IMR-90 (cell line): ENCODE results near the gene CMBL. TPM values are rescaled to one million over a fixed set of nuclear protein-coding genes. Genes with fewer than 3 reads are reported as not detected.

Experiments used
- ATAC-seq: fragments of 200-7000 bp; cut with Tn5 transposase; 2 replicates; pipeline ENCODE4 v1.9.1; 2020; ENCODE audit warnings: low read depth, mild to moderate bottlenecking, moderate library complexity
- BruUV-seq: library from RNA; stranded (reverse); fragments of 400-500 nt; replicated peaks from 2 replicates; lab custom pipeline; 2021; lab: Mats Ljungman, UMichigan
- CTCF ChIA-PET: fragments of 300-600 bp; formaldehyde crosslinking; extraction: SDS; loops from one replicate; lab custom pipeline; 2021; ENCODE audit warnings: antibody characterized with exemption; lab: Yijun Ruan, JAX
- POLR2A ChIA-PET: fragments of 300-600 bp; sonication (Branson Sonifier 250); formaldehyde crosslinking; loops from one replicate; lab custom pipeline; 2022; ENCODE audit warnings: antibody characterized with exemption; ENCODE audit not compliant: unreplicated experiment; lab: Charles Lee
- DNase-seq: peaks from one replicate; pipeline ENCODE4 v3.0.0; 2013
- H2AFZ ChIP-seq: replicated peaks from 2 replicates; pipeline ENCODE3; 2013; ENCODE audit warnings: low read length, mild to moderate bottlenecking; ENCODE audit not compliant: poor library complexity
- H2AK5ac ChIP-seq: 2 replicates; pipeline ENCODE4 v1.6.1; 2013; ENCODE audit warnings: low read depth, low read length, inconsistent platforms
- H2AK9ac ChIP-seq: replicated peaks from 2 replicates; pipeline ENCODE3; 2013; ENCODE audit warnings: mild to moderate bottlenecking, low read depth, low read length, moderate library complexity; ENCODE audit not compliant: poor library complexity
- H2BK120ac ChIP-seq: 2 replicates; pipeline ENCODE4 v1.6.1; 2013; ENCODE audit warnings: low read depth, low read length, inconsistent platforms
- H2BK15ac ChIP-seq: 3 replicates; pipeline ENCODE4 v1.6.1; 2013; ENCODE audit warnings: low read depth, low read length, inconsistent platforms
- H2BK20ac ChIP-seq: 2 replicates; pipeline ENCODE4 v1.6.1; 2013; ENCODE audit warnings: low read depth, mild to moderate bottlenecking, inconsistent platforms, low read length, moderate library complexity
- H2BK5ac ChIP-seq: 2 replicates; pipeline ENCODE4 v1.6.1; 2013; ENCODE audit warnings: mild to moderate bottlenecking, low read depth, low read length, inconsistent platforms; ENCODE audit not compliant: poor library complexity, severe bottlenecking
- H3K14ac ChIP-seq: replicated peaks from 2 replicates; pipeline ENCODE4 v1.6.1; 2013; ENCODE audit warnings: low read depth, low read length, inconsistent platforms
- H3K18ac ChIP-seq: 2 replicates; pipeline ENCODE4 v1.6.1; 2013; ENCODE audit warnings: low read depth, low read length, control low read depth
- H3K23ac ChIP-seq: 2 replicates; pipeline ENCODE4 v1.6.1; 2013; ENCODE audit warnings: low read depth, low read length, inconsistent platforms
- H3K27ac ChIP-seq: 2 replicates; pipeline ENCODE4 v1.5.1; 2013; ENCODE audit warnings: mild to moderate bottlenecking, control low read depth, low read length; ENCODE audit not compliant: insufficient read depth
- H3K27me3 ChIP-seq: 2 replicates; pipeline ENCODE4 v1.6.1; 2013; ENCODE audit warnings: low read length; ENCODE audit not compliant: control insufficient read depth, insufficient read depth
- H3K36me3 ChIP-seq: 2 replicates; pipeline ENCODE4 v1.6.1; 2013; ENCODE audit warnings: low read length, mixed read lengths; ENCODE audit not compliant: control insufficient read depth, insufficient read depth
- H3K4ac ChIP-seq: 2 replicates; pipeline ENCODE4 v1.6.1; 2013; ENCODE audit warnings: low read depth, low read length, inconsistent platforms
- H3K4me1 ChIP-seq: 2 replicates; pipeline ENCODE4 v1.6.1; 2013; ENCODE audit warnings: low read length, mixed read lengths; ENCODE audit not compliant: control insufficient read depth, insufficient read depth
- H3K4me2 ChIP-seq: 2 replicates; pipeline ENCODE4 v1.6.1; 2013; ENCODE audit warnings: low read depth, mild to moderate bottlenecking, control low read depth, low read length, moderate library complexity
- H3K4me3 ChIP-seq: 2 replicates; pipeline ENCODE4 v1.5.1; 2013; ENCODE audit warnings: low read depth, mild to moderate bottlenecking, control low read depth, low read length, moderate library complexity; ENCODE audit not compliant: insufficient read depth
- H3K56ac ChIP-seq: 2 replicates; pipeline ENCODE4 v1.6.1; 2013; ENCODE audit warnings: low read length, inconsistent platforms; ENCODE audit not compliant: insufficient read depth; ENCODE audit errors: extremely low read depth
- H3K79me1 ChIP-seq, 2 experiments: 2 replicates each; pipeline ENCODE4 v1.6.1; 2013; ENCODE audit warnings: low read length in 2 of 2, inconsistent platforms in 1 of 2, low read depth in 1 of 2
- H3K9ac ChIP-seq: 2 replicates; pipeline ENCODE4 v1.6.1; 2013; ENCODE audit warnings: low read depth, low read length, control low read depth
- H3K9me1 ChIP-seq: 2 replicates; pipeline ENCODE4 v1.6.1; 2013; ENCODE audit warnings: low read length, inconsistent platforms; ENCODE audit not compliant: insufficient read depth
- H3K9me3 ChIP-seq: 2 replicates; pipeline ENCODE4 v1.6.1; 2013; ENCODE audit warnings: low read length; ENCODE audit not compliant: control insufficient read depth, insufficient read depth
- H4K20me1 ChIP-seq: 2 replicates; pipeline ENCODE4 v1.6.1; 2013; ENCODE audit warnings: low read length, inconsistent platforms; ENCODE audit not compliant: insufficient read depth
- H4K5ac ChIP-seq: 2 replicates; pipeline ENCODE4 v1.6.1; 2013; ENCODE audit warnings: mild to moderate bottlenecking, low read depth, low read length, control low read depth
- H4K8ac ChIP-seq, 2 experiments: 2 replicates each; pipeline ENCODE4 v1.6.1; 2013; ENCODE audit warnings: low read depth in 2 of 2, low read length in 2 of 2, control low read depth in 1 of 2, inconsistent platforms in 1 of 2
- H4K91ac ChIP-seq: 2 replicates; pipeline ENCODE4 v1.6.1; 2013; ENCODE audit warnings: low read depth, low read length, inconsistent platforms; ENCODE audit not compliant: insufficient read depth
- CEBPB ChIP-seq: IDR thresholded peaks from 2 replicates; pipeline ENCODE4 v1.6.1; 2012; ENCODE audit warnings: low read depth, low read length, improper control_type of control experiment
- CTCF ChIP-seq: conservative IDR thresholded peaks from 2 replicates; pipeline ENCODE4 v1.5.1; 2012; ENCODE audit warnings: mild to moderate bottlenecking, low read depth, low read length, improper control_type of control experiment
- FOS ChIP-seq: fragments of 150-350 bp; IDR thresholded peaks from 2 replicates; pipeline ENCODE4 v1.6.1; 2016; ENCODE audit warnings: low read depth, low read length
- RAD21 ChIP-seq: IDR thresholded peaks from 2 replicates; pipeline ENCODE4 v1.6.1; 2012; ENCODE audit warnings: low read length, improper control_type of control experiment
- RFX5 ChIP-seq: IDR thresholded peaks from 2 replicates; pipeline ENCODE4 v1.8.0; 2012; ENCODE audit warnings: low read depth, mild to moderate bottlenecking, low read length, moderate library complexity
- SMC3 ChIP-seq: fragments of 150-350 bp; IDR thresholded peaks from 2 replicates; pipeline ENCODE4 v1.6.1; 2016; ENCODE audit warnings: low read depth, mild to moderate bottlenecking, antibody characterized with exemption, low read length, moderate library complexity
- WGBS, 2 experiments: methylation state at CpG; one replicate each; pipeline versions ENCODE4 v1.1.5 to v1.1.7; 2013; ENCODE audit warnings: missing lambda C conversion rate in 2 of 2; ENCODE audit not compliant: insufficient read length in 1 of 2; ENCODE audit errors: extremely low coverage in 2 of 2; 5-methylcytosine and 5-hydroxymethylcytosine counted together
- dilution Hi-C: fragments of 300-500 bp; cut with HindIII; formaldehyde crosslinking; loops from one replicate; pipeline ENCODE4 v1.14.3; 2018; ENCODE audit warnings: low sequenced_read_pairs; ENCODE audit not compliant: unreplicated experiment
- in situ Hi-C: fragments of 300-500 bp; cut with MboI; formaldehyde crosslinking; loops from 3 replicates; pipeline ENCODE4 v1.14.3; 2019; ENCODE audit warnings: low sequenced_read_pairs, inconsistent platforms, mixed read lengths
- intact Hi-C: fragments of 100-400 bp; cut with micrococcal nuclease; formaldehyde crosslinking; loops from 2 replicates; pipeline ENCODE4 v1.10.0; 2022
- polyA plus RNA-seq, 3 experiments: library from polyadenylated mRNA; depleted of rRNA; stranded (reverse); fragments of >200 nt; gene quantifications; 2 replicates each; pipeline ENCODE4 v1.2.3, GENCODE V29; 2012; ENCODE audit warnings: low replicate concordance in 1 of 3
- total RNA-seq: library from RNA; depleted of rRNA; stranded (reverse); fragments of >200 nt; gene quantifications from 2 replicates; pipeline ENCODE4 v1.2.3, GENCODE V29; 2012
- TF ChIP-seq, protein P1 (sequence below): fragments of 150-350 bp; IDR thresholded peaks from 2 replicates; pipeline ENCODE4 v1.6.1; 2017; ENCODE audit warnings: mild to moderate bottlenecking, antibody characterized with exemption, low read length, low read depth

The CMBL gene
- total and polyA plus RNA-seq, 2 of the 4 experiments (the other 2 are of a cell fraction), result 5.0 to 26.3 TPM

- ATAC-seq, result no peak
- Histone ChIP-seq H3K4me3 (no peak overlapping the region), H2AK5ac (no peak overlapping the region), H2BK5ac (no peak overlapping the region), H3K9me3 (no peaks in the 10 kb centered on the region; the same call in 1 of the 2 replicates), H3K4me2 (no peak overlapping the region), H3K14ac (no peak overlapping the region), H3K4me1 (no peaks in the 10 kb centered on the region), H3K9me1 (no peaks in the 10 kb centered on the region), H3K56ac (no peak overlapping the region), H3K4ac (no peak overlapping the region), H3K27ac (no peak overlapping the region), H4K20me1 (no peaks in the 10 kb centered on the region), H3K27me3 (no peaks in the 10 kb centered on the region; the same call in 1 of the 2 replicates), H4K5ac (no peak overlapping the region), H3K9ac (no peak overlapping the region), H3K23ac (no peak overlapping the region), H2AK9ac (no peak overlapping the region), H3K18ac (no peak overlapping the region), H2BK120ac (no peak overlapping the region), H4K91ac (no peak overlapping the region), H4K8ac (no peak overlapping the region), H2AFZ (no peak overlapping the region), H3K79me1 (no peaks in the 10 kb centered on the region), H2BK20ac (no peak overlapping the region), H3K36me3 (no peaks in the 10 kb centered on the region), H2BK15ac (no peak overlapping the region)
- in situ Hi-C loops (no loop called here), dilution Hi-C loops (no loop called here), intact Hi-C loops (no loop called here)
- WGBS, 2 experiments, result no CpG with 5 or more reads among the region's 6 CpGs
- ChIA-PET POLR2A (no interaction called here), CTCF (interaction anchor here (0.6 kb wide), 1 partner anchor 46 kb away, joined by 3 read pairs; no protein-coding TSS in a partner anchor)
- no TSS peak for BruUV-seq
- no peak for DNase-seq
- TF ChIP-seq CTCF (no peak), FOS (no peak), CEBPB (no peak), SMC3 (no peak), RFX5 (no peak), RAD21 (no peak)
- TF ChIP-seq, protein P1, sequence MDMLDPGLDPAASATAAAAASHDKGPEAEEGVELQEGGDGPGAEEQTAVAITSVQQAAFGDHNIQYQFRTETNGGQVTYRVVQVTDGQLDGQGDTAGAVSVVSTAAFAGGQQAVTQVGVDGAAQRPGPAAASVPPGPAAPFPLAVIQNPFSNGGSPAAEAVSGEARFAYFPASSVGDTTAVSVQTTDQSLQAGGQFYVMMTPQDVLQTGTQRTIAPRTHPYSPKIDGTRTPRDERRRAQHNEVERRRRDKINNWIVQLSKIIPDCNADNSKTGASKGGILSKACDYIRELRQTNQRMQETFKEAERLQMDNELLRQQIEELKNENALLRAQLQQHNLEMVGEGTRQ, result no peak
Measured at GRCh38 chr5:10317825-10318682, 10.4 kb upstream of the CMBL start.
